Adrenal gland (tissue), 5 donors: ENCODE measurements around the gene VDAC1.

Source experiments
- POLR2A ChIP-seq, 2 donors: fragments of 450-650 bp; IDR thresholded peaks; one replicate each; pipeline ENCODE4 v1.6.1; 2017; ENCODE audit warnings: antibody characterized with exemption in 2 of 2, mild to moderate bottlenecking in 2 of 2, moderate library complexity in 1 of 2
- TF ChIP-seq, protein P1 (sequence below), 6 experiments: fragments of 450-650 bp in 4 of 6; fragments of 200-600 bp in 2 of 6; sonication (generic) in 1 of 6; IDR thresholded peaks; 1 replicate in 5 of 6; 2 replicates in 1 of 6; pipeline versions ENCODE4 v1.5.1 to v1.8.0; 2016 to 2021; ENCODE audit warnings: antibody characterized with exemption in 6 of 6, mild to moderate bottlenecking in 2 of 6, moderate library complexity in 1 of 6
- donor health status: DM: no; HTN: no; CAD: no.

DNA sequence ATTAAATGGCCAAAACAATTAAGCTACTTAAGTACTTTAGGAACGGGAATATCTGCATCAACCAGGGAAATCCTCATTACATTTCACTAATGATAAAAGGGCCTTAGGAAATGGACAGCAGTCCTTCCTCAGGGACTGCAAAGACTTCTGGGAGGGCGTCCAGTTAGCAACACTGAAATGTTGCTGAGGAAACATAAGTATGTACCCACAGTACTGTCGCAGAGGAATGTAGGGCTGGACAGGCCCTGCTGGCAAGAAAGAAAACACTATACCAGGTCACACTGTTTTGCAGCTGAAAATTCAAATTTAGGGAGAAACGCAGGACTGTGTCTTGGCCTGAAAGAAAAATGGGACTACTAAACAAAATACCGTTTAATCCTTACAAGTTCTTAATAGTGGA lies 37.7 kb downstream of the VDAC1 start:
- TF ChIP-seq, protein P1, sequence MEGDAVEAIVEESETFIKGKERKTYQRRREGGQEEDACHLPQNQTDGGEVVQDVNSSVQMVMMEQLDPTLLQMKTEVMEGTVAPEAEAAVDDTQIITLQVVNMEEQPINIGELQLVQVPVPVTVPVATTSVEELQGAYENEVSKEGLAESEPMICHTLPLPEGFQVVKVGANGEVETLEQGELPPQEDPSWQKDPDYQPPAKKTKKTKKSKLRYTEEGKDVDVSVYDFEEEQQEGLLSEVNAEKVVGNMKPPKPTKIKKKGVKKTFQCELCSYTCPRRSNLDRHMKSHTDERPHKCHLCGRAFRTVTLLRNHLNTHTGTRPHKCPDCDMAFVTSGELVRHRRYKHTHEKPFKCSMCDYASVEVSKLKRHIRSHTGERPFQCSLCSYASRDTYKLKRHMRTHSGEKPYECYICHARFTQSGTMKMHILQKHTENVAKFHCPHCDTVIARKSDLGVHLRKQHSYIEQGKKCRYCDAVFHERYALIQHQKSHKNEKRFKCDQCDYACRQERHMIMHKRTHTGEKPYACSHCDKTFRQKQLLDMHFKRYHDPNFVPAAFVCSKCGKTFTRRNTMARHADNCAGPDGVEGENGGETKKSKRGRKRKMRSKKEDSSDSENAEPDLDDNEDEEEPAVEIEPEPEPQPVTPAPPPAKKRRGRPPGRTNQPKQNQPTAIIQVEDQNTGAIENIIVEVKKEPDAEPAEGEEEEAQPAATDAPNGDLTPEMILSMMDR (IDR thresholded peaks at IDR 0.05), result no peak
- TF ChIP-seq POLR2A (IDR thresholded peaks at IDR 0.05), result no peak
